OCI-LY7 (cell line): ENCODE measurements around the gene PRKG1.

Experiments used
- EZH2phosphoT487 ChIP-seq: fragments of 200-600 bp; sonication (generic); IDR thresholded peaks from 2 replicates; pipeline ENCODE4 v1.6.1; 2018; ENCODE audit warnings: low read depth, borderline replicate concordance, mild to moderate bottlenecking, mixed run types, antibody characterized with exemption, low read length, moderate library complexity, mixed read lengths
- TF ChIP-seq, protein P1 (sequence below): fragments of 200-600 bp; sonication (generic); conservative IDR thresholded peaks from 2 replicates; pipeline ENCODE4 v1.5.1; 2014; ENCODE audit warnings: mild to moderate bottlenecking, antibody characterized with exemption, low read length, moderate library complexity, mixed read lengths

DNA sequence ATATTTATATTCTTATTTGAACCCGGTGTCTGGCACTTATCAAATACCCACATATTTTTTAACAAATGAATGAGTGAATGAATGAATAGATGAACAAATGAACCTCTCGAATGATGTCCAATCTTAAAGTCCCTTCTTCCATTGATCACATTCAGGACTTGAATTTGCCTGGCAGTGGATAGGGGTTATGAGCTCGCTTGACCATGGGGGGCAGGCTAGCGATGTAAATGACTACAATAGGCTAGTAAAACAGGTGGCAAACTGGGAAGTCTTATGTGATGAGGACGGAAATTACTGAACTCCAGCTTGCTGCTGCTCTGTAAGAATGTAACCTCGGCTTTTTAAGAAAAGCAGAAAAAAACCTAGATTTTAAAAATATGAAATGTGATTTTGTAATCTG, 992.1 kb downstream of the PRKG1 start:
- TF ChIP-seq, protein P1, sequence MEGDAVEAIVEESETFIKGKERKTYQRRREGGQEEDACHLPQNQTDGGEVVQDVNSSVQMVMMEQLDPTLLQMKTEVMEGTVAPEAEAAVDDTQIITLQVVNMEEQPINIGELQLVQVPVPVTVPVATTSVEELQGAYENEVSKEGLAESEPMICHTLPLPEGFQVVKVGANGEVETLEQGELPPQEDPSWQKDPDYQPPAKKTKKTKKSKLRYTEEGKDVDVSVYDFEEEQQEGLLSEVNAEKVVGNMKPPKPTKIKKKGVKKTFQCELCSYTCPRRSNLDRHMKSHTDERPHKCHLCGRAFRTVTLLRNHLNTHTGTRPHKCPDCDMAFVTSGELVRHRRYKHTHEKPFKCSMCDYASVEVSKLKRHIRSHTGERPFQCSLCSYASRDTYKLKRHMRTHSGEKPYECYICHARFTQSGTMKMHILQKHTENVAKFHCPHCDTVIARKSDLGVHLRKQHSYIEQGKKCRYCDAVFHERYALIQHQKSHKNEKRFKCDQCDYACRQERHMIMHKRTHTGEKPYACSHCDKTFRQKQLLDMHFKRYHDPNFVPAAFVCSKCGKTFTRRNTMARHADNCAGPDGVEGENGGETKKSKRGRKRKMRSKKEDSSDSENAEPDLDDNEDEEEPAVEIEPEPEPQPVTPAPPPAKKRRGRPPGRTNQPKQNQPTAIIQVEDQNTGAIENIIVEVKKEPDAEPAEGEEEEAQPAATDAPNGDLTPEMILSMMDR = no peak
- no peak for TF ChIP-seq EZH2phosphoT487
